Measurements from ENCODE around the gene ZBTB8A.

Gene ZBTB8A

GRCh38 chr1:32501865-32502264 lies 37.4 kb upstream of the ZBTB8A start:
- no peaks in the 10 kb centered on the region for H3K36me3 ChIP-seq (ENCODE audit: insufficient read depth, low read length)
- no peak overlapping the region for H3K27ac ChIP-seq
- H3K9me3 ChIP-seq (ENCODE audit: low read depth, low read length), result no peaks in the 10 kb centered on the region
- DNase-seq (ENCODE audit: low read depth, low spot score), result no peak
- H3K9ac ChIP-seq (ENCODE audit: insufficient read length), result no peak overlapping the region
- no peak for TF ChIP-seq FOXP2 (optimal IDR thresholded peaks at IDR 0.05; ENCODE audit: control extremely low read depth, extremely low read length, insufficient read depth)
- no peak for TF ChIP-seq POLR2AphosphoS5 (IDR thresholded peaks at IDR 0.05; ENCODE audit: borderline replicate concordance, low read depth, low read length)
- TF ChIP-seq EZH2 (IDR thresholded peaks at IDR 0.05), result no peak
- H3K4me3 ChIP-seq, result no peak overlapping the region

GRCh38 chr1:32503153-32503552 lies 36.1 kb upstream of the ZBTB8A start:
- Histone ChIP-seq H3K36me3 (ENCODE audit: insufficient read depth, low read length) (no peaks in the 10 kb centered on the region), H3K9ac (ENCODE audit: insufficient read length) (no peak overlapping the region), H3K27ac (no peak overlapping the region), H3K4me3 (no peak overlapping the region), H3K9me3 (ENCODE audit: low read depth, low read length) (no peaks in the 10 kb centered on the region)
- no peak for TF ChIP-seq POLR2AphosphoS5 (IDR thresholded peaks at IDR 0.05; ENCODE audit: borderline replicate concordance, low read depth, low read length)
- no peak for TF ChIP-seq FOXP2 (optimal IDR thresholded peaks at IDR 0.05; ENCODE audit: control extremely low read depth, extremely low read length, insufficient read depth)
- TF ChIP-seq EZH2 (IDR thresholded peaks at IDR 0.05), result no peak
- DNase-seq (ENCODE audit: low read depth, low spot score), result no peak

GRCh38 chr1:32507021-32507420 lies 32.2 kb upstream of the ZBTB8A start:
- no peak overlapping the region for H3K4me3 ChIP-seq
- H3K27ac ChIP-seq, result no peak overlapping the region
- TF ChIP-seq FOXP2 (optimal IDR thresholded peaks at IDR 0.05; ENCODE audit: control extremely low read depth, extremely low read length, insufficient read depth) (no peak), EZH2 (IDR thresholded peaks at IDR 0.05) (no peak), POLR2AphosphoS5 (IDR thresholded peaks at IDR 0.05; ENCODE audit: borderline replicate concordance, low read depth, low read length) (no peak)
- DNase-seq (ENCODE audit: low read depth, low spot score), result no peak
- H3K36me3 ChIP-seq (ENCODE audit: insufficient read depth, low read length), result no peaks in the 10 kb centered on the region
- H3K9ac ChIP-seq (ENCODE audit: insufficient read length), result no peak overlapping the region
- no peaks in the 10 kb centered on the region for H3K9me3 ChIP-seq (ENCODE audit: low read depth, low read length)

- Histone ChIP-seq H3K9me3 (ENCODE audit: low read depth, low read length) (no peaks in the 10 kb centered on the region), H3K27ac (no peak overlapping the region), H3K9ac (ENCODE audit: insufficient read length) (no peak overlapping the region), H3K36me3 (ENCODE audit: insufficient read depth, low read length) (no peaks in the 10 kb centered on the region), H3K4me3 (no peak overlapping the region)
- no peak for DNase-seq (ENCODE audit: low read depth, low spot score)
- TF ChIP-seq EZH2 (IDR thresholded peaks at IDR 0.05) (no peak), POLR2AphosphoS5 (IDR thresholded peaks at IDR 0.05; ENCODE audit: borderline replicate concordance, low read depth, low read length) (no peak)
Observed at GRCh38 chr1:32508761-32509160, 30.5 kb upstream of the ZBTB8A start.

- no peak overlapping the region for H3K4me3 ChIP-seq
- H3K9ac ChIP-seq (ENCODE audit: insufficient read length), result no peak overlapping the region
- H3K36me3 ChIP-seq (ENCODE audit: insufficient read depth, low read length), result no peaks in the 10 kb centered on the region
- H3K9me3 ChIP-seq (ENCODE audit: low read depth, low read length), result no peaks in the 10 kb centered on the region
- no peak overlapping the region for H3K27ac ChIP-seq
- TF ChIP-seq FOXP2 (optimal IDR thresholded peaks at IDR 0.05; ENCODE audit: control extremely low read depth, extremely low read length, insufficient read depth), result no peak
- no peak for TF ChIP-seq EZH2 (IDR thresholded peaks at IDR 0.05)
- no peak for TF ChIP-seq POLR2AphosphoS5 (IDR thresholded peaks at IDR 0.05; ENCODE audit: borderline replicate concordance, low read depth, low read length)
- no peak for DNase-seq (ENCODE audit: low read depth, low spot score)
Observed at GRCh38 chr1:32509939-32510338, 29.3 kb upstream of the ZBTB8A start.

GRCh38 chr1:32516402-32516801 lies 22.8 kb upstream of the ZBTB8A start:
- Histone ChIP-seq H3K9me3 (ENCODE audit: low read depth, low read length) (no peaks in the 10 kb centered on the region), H3K27ac (no peak overlapping the region), H3K4me3 (no peak overlapping the region), H3K36me3 (ENCODE audit: insufficient read depth, low read length) (no peaks in the 10 kb centered on the region), H3K9ac (ENCODE audit: insufficient read length) (no peak overlapping the region)
- no peak for DNase-seq (ENCODE audit: low read depth, low spot score)
- TF ChIP-seq EZH2 (IDR thresholded peaks at IDR 0.05), result no peak
- no peak for TF ChIP-seq FOXP2 (optimal IDR thresholded peaks at IDR 0.05; ENCODE audit: control extremely low read depth, extremely low read length, insufficient read depth)
- no peak for TF ChIP-seq POLR2AphosphoS5 (IDR thresholded peaks at IDR 0.05; ENCODE audit: borderline replicate concordance, low read depth, low read length)

GRCh38 chr1:32518976-32519375 lies 20.3 kb upstream of the ZBTB8A start:
- no peak overlapping the region for H3K9ac ChIP-seq (ENCODE audit: insufficient read length)
- no peak overlapping the region for H3K4me3 ChIP-seq
- DNase-seq (ENCODE audit: low read depth, low spot score), result no peak
- no peaks in the 10 kb centered on the region for H3K36me3 ChIP-seq (ENCODE audit: insufficient read depth, low read length)
- H3K27ac ChIP-seq, result no peak overlapping the region
- H3K9me3 ChIP-seq (ENCODE audit: low read depth, low read length), result no peaks in the 10 kb centered on the region
- no peak for TF ChIP-seq POLR2AphosphoS5 (IDR thresholded peaks at IDR 0.05; ENCODE audit: borderline replicate concordance, low read depth, low read length)
- TF ChIP-seq FOXP2 (optimal IDR thresholded peaks at IDR 0.05; ENCODE audit: control extremely low read depth, extremely low read length, insufficient read depth), result no peak

GRCh38 chr1:32521165-32521564 lies 18.1 kb upstream of the ZBTB8A start:
- Histone ChIP-seq H3K27ac (no peak overlapping the region), H3K9me3 (ENCODE audit: low read depth, low read length) (no peaks in the 10 kb centered on the region), H3K4me3 (peak overlapping the region; percentile 69), H3K9ac (ENCODE audit: insufficient read length) (peak overlapping the region; percentile 37), H3K36me3 (ENCODE audit: insufficient read depth, low read length) (no peaks in the 10 kb centered on the region)
- no peak for DNase-seq (ENCODE audit: low read depth, low spot score)
- TF ChIP-seq POLR2AphosphoS5 (IDR thresholded peaks at IDR 0.05; ENCODE audit: borderline replicate concordance, low read depth, low read length) (no peak), FOXP2 (optimal IDR thresholded peaks at IDR 0.05; ENCODE audit: control extremely low read depth, extremely low read length, insufficient read depth) (no peak), EZH2 (IDR thresholded peaks at IDR 0.05) (no peak)

- Histone ChIP-seq H3K9ac (ENCODE audit: insufficient read length) (no peak overlapping the region), H3K4me3 (no peak overlapping the region), H3K36me3 (ENCODE audit: insufficient read depth, low read length) (no peaks in the 10 kb centered on the region), H3K9me3 (ENCODE audit: low read depth, low read length) (no peaks in the 10 kb centered on the region), H3K27ac (no peak overlapping the region)
- no peak for DNase-seq (ENCODE audit: low read depth, low spot score)
- TF ChIP-seq EZH2 (IDR thresholded peaks at IDR 0.05) (no peak), FOXP2 (optimal IDR thresholded peaks at IDR 0.05; ENCODE audit: control extremely low read depth, extremely low read length, insufficient read depth) (no peak), POLR2AphosphoS5 (IDR thresholded peaks at IDR 0.05; ENCODE audit: borderline replicate concordance, low read depth, low read length) (no peak)
Observed at GRCh38 chr1:32525053-32525452, 14.2 kb upstream of the ZBTB8A start.

Data from SK-N-MC (cell line).